HG03521 (cell line): ENCODE results near the gene DYSF.

Experiments used
- ATAC-seq: cut with Tn5 transposase; IDR thresholded peaks from one replicate; pipeline ENCODE4 v1.9.1; 2021; ENCODE audit warnings: mild to moderate bottlenecking, moderate library complexity; ENCODE audit not compliant: unreplicated experiment

The DYSF gene

DNA sequence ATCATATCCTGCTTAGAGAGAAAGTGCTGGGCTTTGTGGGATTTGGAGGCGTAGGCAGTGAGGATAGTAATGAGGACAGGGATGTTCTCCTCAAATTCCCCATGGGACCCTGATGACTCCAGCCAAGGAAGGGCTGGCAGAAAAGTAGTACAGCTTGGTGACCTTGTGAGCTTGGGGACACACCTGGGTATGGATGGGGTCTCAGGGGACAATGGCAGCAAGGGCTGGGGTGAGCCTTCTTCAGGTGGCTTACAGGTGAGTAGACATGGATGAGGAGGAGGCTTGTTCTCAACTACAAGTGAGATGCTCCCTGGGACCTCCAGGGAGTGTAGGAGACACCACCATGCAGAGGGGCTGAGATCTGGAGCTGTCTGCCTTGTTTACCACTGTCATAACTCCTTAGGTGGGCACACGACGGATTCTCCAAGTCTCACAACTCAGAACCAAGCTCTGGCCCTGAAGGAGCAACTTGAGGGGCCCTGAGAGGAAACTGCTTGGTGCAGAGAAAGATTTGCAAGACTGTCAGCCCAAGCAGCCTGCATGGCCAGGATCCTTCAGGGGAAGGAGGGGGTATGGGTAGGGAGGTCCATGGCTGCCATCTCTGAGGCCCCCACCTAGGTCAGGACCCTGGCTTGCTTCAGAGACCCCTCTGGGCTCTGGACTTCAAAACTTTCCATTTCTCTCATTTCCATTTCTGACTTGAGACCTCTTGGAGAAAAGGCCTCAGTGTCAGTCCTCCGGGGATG lies 262.8 kb downstream of the DYSF start:
- ATAC-seq: no peak

- no peak for ATAC-seq
Observed at GRCh38 chr2:71716697-71717624, 263.6 kb downstream of the DYSF start.

DNA sequence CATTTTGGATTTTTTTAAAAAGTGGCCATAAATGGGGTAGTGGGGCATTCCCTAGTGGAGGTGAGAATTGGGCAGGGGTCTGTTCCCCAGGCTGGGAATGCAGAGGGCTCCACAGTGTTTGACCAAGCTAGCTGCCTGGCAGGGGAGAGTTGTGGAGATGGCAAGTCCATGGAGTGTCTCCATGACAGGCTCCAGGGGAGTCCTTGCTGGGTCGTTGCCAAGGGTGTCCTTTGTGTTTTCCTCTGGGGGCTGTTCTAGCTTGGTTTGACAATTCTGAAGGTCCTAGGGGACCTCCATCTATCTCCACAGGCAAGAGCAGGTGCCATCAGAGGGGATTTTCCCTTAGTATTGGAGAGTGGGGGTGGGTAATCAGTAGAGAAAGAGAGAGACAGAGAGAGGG lies 265.3 kb downstream of the DYSF start:
- no peak for ATAC-seq

GRCh38 chr2:71719520-71720282 lies 266.3 kb downstream of the DYSF start:
- no peak for ATAC-seq

DNA sequence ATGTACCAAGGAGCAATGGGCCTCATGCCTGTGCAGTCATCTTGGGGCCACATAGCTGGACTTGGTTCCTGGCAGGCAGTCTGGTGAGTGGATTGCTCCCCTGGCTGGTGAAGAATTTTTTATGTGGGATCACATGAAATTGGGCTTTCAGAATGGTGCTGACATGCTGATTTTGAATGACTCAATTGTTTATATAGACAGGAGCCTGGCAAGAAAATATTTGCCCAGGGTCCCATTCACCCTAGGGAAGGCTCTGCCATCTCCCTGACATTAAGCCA lies 266.9 kb downstream of the DYSF start:
- no peak for ATAC-seq

- ATAC-seq: no peak
Observed at GRCh38 chr2:71720596-71721361, 267.4 kb downstream of the DYSF start.

DNA sequence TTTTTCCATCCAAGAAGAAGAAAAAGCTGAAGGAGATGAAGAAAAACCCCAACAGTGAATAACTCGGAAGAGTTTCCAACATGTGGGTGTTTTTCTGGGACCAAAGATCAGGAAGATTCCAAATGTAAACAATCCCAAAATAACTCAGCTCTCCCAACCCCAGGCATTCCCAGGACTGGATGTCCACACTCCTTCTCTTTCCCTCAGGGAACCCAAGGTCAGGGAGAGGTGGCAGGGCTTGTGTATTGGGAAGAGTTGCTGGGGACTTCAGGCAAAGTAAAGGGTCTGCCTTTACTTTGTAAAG lies 268.0 kb downstream of the DYSF start:
- no peak for ATAC-seq

DNA sequence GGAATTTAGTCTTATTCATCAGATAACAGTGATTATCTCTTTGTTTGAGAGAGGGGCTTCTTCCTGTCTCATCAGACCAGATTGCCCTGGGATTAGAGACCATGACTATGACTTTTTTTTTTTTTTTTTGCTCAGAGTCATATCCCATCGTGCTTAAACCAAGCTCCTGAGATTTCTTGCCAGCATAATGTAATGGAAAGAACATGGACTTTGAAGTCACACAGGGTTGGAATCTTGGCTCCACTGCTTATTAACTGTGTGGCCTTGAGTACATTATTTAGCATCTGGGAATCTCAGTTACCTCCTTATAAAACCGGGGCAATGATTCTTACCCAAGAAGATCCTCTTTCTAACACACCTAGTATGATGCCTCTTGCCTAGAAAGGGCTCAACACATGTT lies 268.3 kb downstream of the DYSF start:
- ATAC-seq: no peak

- ATAC-seq: no peak
Observed at GRCh38 chr2:71722286-71722685, 268.9 kb downstream of the DYSF start.

DNA sequence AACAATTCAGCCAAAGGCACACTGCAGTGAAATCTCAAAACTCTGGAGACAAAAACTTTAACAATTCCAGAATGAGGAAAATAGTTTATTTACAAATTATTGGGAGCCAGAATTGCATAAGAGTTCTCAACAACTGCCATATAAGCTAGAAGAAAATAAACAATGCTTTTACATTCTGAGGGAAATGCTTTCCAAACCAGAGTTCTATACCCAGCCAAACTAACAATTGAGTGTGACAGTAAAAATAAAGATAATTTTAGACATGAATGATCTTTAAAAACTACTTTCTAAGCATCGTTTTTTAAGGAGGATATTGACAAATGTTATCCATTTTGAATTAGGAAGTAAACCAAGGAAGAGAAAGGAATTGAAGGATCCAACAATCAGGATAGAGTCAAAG lies 271.4 kb downstream of the DYSF start:
- no peak for ATAC-seq

DNA sequence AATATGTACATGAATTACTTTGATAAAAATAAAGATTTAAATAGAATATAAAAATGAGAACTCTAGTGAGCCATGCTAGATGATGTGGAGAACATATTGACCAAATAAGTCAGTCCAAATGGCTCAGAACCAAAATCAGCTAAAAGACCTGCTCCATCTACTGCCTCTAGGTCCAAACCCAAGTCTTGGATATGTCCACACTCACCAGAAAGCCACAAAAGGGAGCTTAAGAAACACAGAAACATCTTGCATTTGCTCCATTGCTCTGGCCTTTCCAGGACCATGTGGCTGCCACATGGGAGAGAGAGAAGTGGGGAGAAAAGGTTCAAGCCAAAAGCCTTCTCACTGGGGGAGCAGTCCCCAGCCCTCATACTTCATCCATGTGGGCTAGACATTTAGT lies 272.5 kb downstream of the DYSF start:
- ATAC-seq: no peak

DNA sequence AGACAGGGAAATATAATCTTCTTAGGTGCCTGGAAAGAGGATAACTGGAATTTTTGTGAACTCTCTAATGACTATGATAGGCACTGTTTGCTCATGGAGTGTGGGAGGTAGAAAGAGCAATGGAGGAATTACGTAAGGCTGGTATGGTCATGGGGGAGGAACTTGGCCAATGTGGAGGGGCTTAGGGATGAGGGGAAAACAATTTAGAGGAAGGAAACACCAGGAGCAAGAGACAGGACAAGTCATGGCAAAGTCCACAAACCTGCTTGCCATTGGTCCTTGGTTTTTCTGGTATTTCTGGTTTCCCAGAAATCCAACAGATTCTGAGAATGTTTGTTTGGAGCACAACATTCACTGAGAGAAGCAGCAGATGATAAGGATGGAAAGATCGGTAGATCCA lies 274.2 kb downstream of the DYSF start:
- no peak for ATAC-seq

GRCh38 chr2:71728036-71728435 lies 274.7 kb downstream of the DYSF start:
- no peak for ATAC-seq

- ATAC-seq: no peak
Observed at GRCh38 chr2:71730785-71731383, 277.5 kb downstream of the DYSF start.

DNA sequence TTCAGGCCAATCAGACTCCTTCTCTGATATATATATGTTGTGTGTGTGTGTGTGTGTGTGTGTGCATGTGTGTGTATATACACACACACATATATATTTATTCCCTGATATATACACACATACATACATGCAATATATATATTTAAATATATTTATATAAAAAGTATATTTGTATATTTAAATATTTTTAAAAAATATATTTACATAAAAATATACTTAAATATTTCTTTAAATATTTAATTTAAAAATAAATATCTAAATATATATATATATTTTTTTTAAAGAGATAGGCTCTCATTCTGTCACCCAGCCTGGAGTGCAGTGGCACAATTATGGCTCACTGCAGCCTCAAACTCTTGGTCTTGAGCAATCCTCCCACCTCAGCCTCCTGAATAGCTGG lies 281.3 kb downstream of the DYSF start:
- ATAC-seq: no peak

DNA sequence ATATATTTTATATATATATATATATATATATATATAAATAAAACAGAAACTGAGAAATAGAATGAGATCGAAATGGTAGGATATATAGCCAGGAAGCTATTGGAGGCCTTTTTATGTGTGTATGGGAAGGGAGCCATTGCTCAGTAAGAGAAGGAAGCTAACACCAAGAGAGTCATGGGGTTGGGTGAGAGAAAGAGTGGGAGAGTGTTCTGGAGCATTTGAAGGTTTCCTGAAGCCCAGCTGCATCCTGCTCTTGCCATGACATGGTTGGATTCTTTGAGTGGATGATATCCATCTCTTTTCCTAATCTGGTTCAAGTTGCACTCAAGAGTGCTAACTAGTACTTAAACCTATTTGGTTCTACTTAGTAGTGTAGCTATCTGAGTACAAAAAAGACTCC lies 282.3 kb downstream of the DYSF start:
- ATAC-seq: no peak
